Lung (tissue), 12 donors: Measurements from ENCODE around the gene CHTF8. TPM values are rescaled to one million over a fixed set of nuclear protein-coding genes. Genes with fewer than 3 reads are reported as not detected.

ENCODE experiments used
- ATAC-seq: fragments of 200-7000 bp; cut with Tn5 transposase; one replicate; pipeline ENCODE4 v1.9.1; 2020; ENCODE audit warnings: moderate number of reproducible peaks; ENCODE audit not compliant: insufficient read depth, low FRiP score
- DNase-seq, 3 donors: peaks; one replicate each; pipeline ENCODE4 v3.0.0-alpha.2; 2013 to 2017
- H3K27ac ChIP-seq, 2 donors: one replicate each; pipeline ENCODE4 v1.5.1; 2013; ENCODE audit warnings: mild to moderate bottlenecking in 2 of 2, moderate library complexity in 2 of 2, control low read depth in 1 of 2, inconsistent platforms in 1 of 2, low read depth in 1 of 2, low read length in 1 of 2
- H3K27me3 ChIP-seq, 3 donors: one replicate each; pipeline ENCODE4 v1.5.1; 2013; ENCODE audit warnings: low read length in 2 of 3; ENCODE audit not compliant: control insufficient read depth in 3 of 3, insufficient read depth in 3 of 3
- H3K36me3 ChIP-seq, 4 donors: one replicate each; pipeline ENCODE4 v1.5.1; 2013; ENCODE audit warnings: low read length in 4 of 4, mild to moderate bottlenecking in 1 of 4, moderate library complexity in 1 of 4; ENCODE audit not compliant: control insufficient read depth in 4 of 4, insufficient read depth in 4 of 4
- H3K4me1 ChIP-seq, 5 donors: one replicate each; pipeline ENCODE4 v1.5.1; 2013; ENCODE audit warnings: low read length in 5 of 5, mild to moderate bottlenecking in 2 of 5, moderate library complexity in 1 of 5; ENCODE audit not compliant: control insufficient read depth in 5 of 5, insufficient read depth in 5 of 5
- H3K4me3 ChIP-seq: one replicate; pipeline ENCODE4 v1.5.1; 2013; ENCODE audit warnings: mild to moderate bottlenecking, control low read depth, moderate library complexity
- H3K9ac ChIP-seq, 2 donors: one replicate each; pipeline ENCODE4 v1.5.1; 2013; ENCODE audit warnings: low read length in 2 of 2, control low read depth in 1 of 2; ENCODE audit not compliant: insufficient read depth in 1 of 2
- H3K9me3 ChIP-seq, 4 donors: one replicate each; pipeline ENCODE4 v1.5.1; 2013; ENCODE audit warnings: low read length in 3 of 4, mild to moderate bottlenecking in 1 of 4, moderate library complexity in 1 of 4; ENCODE audit not compliant: control insufficient read depth in 4 of 4, insufficient read depth in 3 of 4
- WGBS, 2 donors: extraction: QIAGEN DNeasy Blood & Tissue Kit; methylation state at CpG; one replicate each; pipeline ENCODE4 v1.1.7; 2013; 5-methylcytosine and 5-hydroxymethylcytosine counted together
- polyA plus RNA-seq, 2 donors: library from polyadenylated mRNA; stranded (reverse); fragments of 200-250 nt; gene quantifications; one replicate each; pipeline ENCODE4 v1.2.1, GENCODE V29; 2013
- total RNA-seq, 2 donors: library from RNA; depleted of rRNA in 1 of 2; stranded (reverse); fragments of >200 nt in 1 of 2; gene quantifications; one replicate each; pipeline ENCODE4 v1.2.1, GENCODE V29; 2014 to 2021
- TF ChIP-seq, protein P1 (sequence below): IDR thresholded peaks from 2 replicates; pipeline ENCODE4 v1.5.1; 2012; ENCODE audit warnings: mild to moderate bottlenecking; ENCODE audit errors: control extremely low read depth, extremely low read depth
- donor health status: control.
- donor health status: control.
- donor health status: Bipolar disorder and iron deficiency.
- donor health status: healthy.
- donor health status: DM: yes; HTN: yes; CAD: no.

Gene CHTF8
- total and polyA plus RNA-seq, 4 donors = 26.0 to 101 (median 81.5) TPM

DNA sequence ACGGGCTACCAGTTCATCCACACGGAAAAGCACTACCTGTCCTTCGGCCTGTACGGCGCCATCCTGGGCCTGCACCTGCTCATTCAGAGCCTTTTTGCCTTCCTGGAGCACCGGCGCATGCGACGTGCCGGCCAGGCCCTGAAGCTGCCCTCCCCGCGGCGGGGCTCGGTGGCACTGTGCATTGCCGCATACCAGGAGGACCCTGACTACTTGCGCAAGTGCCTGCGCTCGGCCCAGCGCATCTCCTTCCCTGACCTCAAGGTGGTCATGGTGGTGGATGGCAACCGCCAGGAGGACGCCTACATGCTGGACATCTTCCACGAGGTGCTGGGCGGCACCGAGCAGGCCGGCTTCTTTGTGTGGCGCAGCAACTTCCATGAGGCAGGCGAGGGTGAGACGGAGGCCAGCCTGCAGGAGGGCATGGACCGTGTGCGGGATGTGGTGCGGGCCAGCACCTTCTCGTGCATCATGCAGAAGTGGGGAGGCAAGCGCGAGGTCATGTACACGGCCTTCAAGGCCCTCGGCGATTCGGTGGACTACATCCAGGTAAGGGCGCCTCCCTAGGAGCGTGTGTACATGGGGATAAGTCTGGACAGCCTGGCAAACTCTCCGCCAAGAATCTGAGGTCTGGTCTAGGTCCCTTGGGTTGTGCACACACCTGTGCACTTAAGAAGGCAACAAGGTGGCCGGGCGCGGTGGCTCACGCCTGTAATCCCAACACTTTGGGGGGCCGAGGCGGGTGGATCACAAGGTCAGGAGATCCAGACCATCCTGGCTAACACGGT is 22.7 kb downstream of the CHTF8 start:
- H3K9ac ChIP-seq = no peak overlapping the region
- H3K27ac ChIP-seq = no peak overlapping the region
- WGBS, 2 donors = 86 to 92% methylated on average over 47 to 48 of the region's 48 CpGs
- DNase-seq (no peak), ATAC-seq (no peak)
- TF ChIP-seq, protein P1, sequence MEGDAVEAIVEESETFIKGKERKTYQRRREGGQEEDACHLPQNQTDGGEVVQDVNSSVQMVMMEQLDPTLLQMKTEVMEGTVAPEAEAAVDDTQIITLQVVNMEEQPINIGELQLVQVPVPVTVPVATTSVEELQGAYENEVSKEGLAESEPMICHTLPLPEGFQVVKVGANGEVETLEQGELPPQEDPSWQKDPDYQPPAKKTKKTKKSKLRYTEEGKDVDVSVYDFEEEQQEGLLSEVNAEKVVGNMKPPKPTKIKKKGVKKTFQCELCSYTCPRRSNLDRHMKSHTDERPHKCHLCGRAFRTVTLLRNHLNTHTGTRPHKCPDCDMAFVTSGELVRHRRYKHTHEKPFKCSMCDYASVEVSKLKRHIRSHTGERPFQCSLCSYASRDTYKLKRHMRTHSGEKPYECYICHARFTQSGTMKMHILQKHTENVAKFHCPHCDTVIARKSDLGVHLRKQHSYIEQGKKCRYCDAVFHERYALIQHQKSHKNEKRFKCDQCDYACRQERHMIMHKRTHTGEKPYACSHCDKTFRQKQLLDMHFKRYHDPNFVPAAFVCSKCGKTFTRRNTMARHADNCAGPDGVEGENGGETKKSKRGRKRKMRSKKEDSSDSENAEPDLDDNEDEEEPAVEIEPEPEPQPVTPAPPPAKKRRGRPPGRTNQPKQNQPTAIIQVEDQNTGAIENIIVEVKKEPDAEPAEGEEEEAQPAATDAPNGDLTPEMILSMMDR = no peak
- peaks cover 0 to 25% (median 15%) of the 10 kb centered on the region in 4 donors for H3K36me3 ChIP-seq
- no peak overlapping the region for H3K4me3 ChIP-seq
- H3K27me3 ChIP-seq = peaks cover 0 to 22% (median 8%) of the 10 kb centered on the region in 3 donors
- no peaks in the 10 kb centered on the region for H3K9me3 ChIP-seq
- peaks cover 0 to 26% (median 6%) of the 10 kb centered on the region in 5 donors for H3K4me1 ChIP-seq

DNA sequence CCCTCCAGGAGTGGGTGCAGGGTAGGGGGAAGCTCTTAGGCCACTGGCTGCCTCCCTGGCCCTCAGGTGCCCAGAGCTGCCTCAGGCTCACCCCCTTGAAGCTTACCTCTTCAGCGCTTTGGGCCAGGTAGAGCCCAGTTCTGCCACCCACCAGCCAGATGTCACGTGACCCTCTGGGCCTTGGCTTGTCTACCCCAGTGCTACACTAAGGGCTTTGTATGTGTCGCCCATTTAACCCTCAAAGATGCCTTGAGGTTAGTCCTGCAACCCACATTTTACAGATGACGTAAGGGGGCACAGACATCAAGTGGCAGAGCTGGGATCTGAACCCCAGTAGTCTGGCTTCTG is 23.5 kb downstream of the CHTF8 start:
- TF ChIP-seq, protein P1 = no peak
- Histone ChIP-seq H3K4me3 (no peak overlapping the region), H3K9me3 (no peaks in the 10 kb centered on the region), H3K36me3 (peaks cover 0 to 19% (median 11%) of the 10 kb centered on the region in 4 donors), H3K27me3 (peaks cover 0 to 24% (median 8%) of the 10 kb centered on the region in 3 donors), H3K27ac (peak overlapping the region in 1 of 2 donors; percentile 26), H3K4me1 (peaks cover 0 to 26% (median 6%) of the 10 kb centered on the region in 5 donors), H3K9ac (no peak overlapping the region)
- DNase-seq (no peak), ATAC-seq (no peak)
- WGBS, 2 donors = 82 to 91% methylated on average over 4 of the region's 4 CpGs

GRCh38 chr16:69108064-69108904 is 24.1 kb downstream of the CHTF8 start:
- Histone ChIP-seq H3K4me1 (peaks cover 0 to 26% (median 6%) of the 10 kb centered on the region in 5 donors), H3K36me3 (peaks cover 0 to 15% (median 9%) of the 10 kb centered on the region in 4 donors), H3K4me3 (no peak overlapping the region), H3K9me3 (no peaks in the 10 kb centered on the region), H3K27me3 (peaks cover 0 to 24% (median 8%) of the 10 kb centered on the region in 3 donors), H3K27ac (peak overlapping the region in 1 of 2 donors; percentile 26), H3K9ac (no peak overlapping the region)
- 54 to 55% methylated on average over 9 of the region's 9 CpGs for WGBS, 2 donors
- no peak for ATAC-seq
- TF ChIP-seq, protein P1 = no peak
- no peak for DNase-seq
